AG04449 (cell line): Measurements from ENCODE around the gene STX18.

Source experiments
- CTCF ChIA-PET: fragments of 350-600 bp; formaldehyde crosslinking; extraction: SDS; loops from one replicate; lab custom pipeline; 2021; ENCODE audit warnings: antibody characterized with exemption; lab: Yijun Ruan, JAX
- POLR2A ChIA-PET: fragments of 400-600, 350-600 bp; formaldehyde crosslinking; extraction: SDS; loops from one replicate; lab custom pipeline; 2020; ENCODE audit warnings: antibody characterized with exemption, inconsistent platforms; lab: Yijun Ruan, JAX
- DNase-seq: peaks from one replicate; pipeline ENCODE4 v3.0.0-alpha.2; 2010; ENCODE audit warnings: low read depth, low spot score
- H3K4me3 ChIP-seq: 2 replicates; pipeline ENCODE4 v1.5.1; 2011; ENCODE audit warnings: low read depth, mild to moderate bottlenecking, control low read depth, low read length
- TF ChIP-seq, protein P1 (sequence below): IDR thresholded peaks from one replicate; pipeline ENCODE4 v1.5.1; 2011; ENCODE audit warnings: mild to moderate bottlenecking, moderate library complexity, low read length, control low read depth, inconsistent platforms; ENCODE audit not compliant: insufficient read depth; ENCODE audit errors: missing control alignments

The STX18 gene

DNA sequence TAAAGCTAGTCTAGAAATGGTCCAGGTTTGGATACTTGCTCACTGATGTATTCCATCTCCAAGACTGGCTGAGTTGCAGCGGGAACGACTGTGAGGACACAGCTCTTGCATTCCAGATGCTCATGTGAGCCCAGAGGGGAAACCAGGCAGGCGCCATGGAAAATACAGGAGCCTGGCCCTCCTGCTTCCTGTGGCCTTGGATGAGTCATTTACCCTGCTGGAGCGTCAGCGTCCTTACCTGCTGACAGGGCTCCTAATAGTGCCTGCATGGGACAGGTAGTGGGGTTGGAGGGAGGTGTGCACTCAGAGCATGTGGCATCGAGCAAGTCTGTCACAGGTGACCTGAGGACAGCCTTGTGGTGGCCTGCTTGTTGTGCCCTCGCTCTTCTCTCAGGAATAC lies 85.5 kb downstream of the STX18 start:
- TF ChIP-seq, protein P1, sequence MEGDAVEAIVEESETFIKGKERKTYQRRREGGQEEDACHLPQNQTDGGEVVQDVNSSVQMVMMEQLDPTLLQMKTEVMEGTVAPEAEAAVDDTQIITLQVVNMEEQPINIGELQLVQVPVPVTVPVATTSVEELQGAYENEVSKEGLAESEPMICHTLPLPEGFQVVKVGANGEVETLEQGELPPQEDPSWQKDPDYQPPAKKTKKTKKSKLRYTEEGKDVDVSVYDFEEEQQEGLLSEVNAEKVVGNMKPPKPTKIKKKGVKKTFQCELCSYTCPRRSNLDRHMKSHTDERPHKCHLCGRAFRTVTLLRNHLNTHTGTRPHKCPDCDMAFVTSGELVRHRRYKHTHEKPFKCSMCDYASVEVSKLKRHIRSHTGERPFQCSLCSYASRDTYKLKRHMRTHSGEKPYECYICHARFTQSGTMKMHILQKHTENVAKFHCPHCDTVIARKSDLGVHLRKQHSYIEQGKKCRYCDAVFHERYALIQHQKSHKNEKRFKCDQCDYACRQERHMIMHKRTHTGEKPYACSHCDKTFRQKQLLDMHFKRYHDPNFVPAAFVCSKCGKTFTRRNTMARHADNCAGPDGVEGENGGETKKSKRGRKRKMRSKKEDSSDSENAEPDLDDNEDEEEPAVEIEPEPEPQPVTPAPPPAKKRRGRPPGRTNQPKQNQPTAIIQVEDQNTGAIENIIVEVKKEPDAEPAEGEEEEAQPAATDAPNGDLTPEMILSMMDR: no peak
- ChIA-PET POLR2A (no interaction called here), CTCF (interaction anchor here (1.1 to 1.5 kb wide), 2 partner anchors 26 to 197 kb away, joined by 3 to 5 read pairs; no protein-coding TSS in a partner anchor)
- DNase-seq: no peak
- H3K4me3 ChIP-seq: no peak overlapping the region

DNA sequence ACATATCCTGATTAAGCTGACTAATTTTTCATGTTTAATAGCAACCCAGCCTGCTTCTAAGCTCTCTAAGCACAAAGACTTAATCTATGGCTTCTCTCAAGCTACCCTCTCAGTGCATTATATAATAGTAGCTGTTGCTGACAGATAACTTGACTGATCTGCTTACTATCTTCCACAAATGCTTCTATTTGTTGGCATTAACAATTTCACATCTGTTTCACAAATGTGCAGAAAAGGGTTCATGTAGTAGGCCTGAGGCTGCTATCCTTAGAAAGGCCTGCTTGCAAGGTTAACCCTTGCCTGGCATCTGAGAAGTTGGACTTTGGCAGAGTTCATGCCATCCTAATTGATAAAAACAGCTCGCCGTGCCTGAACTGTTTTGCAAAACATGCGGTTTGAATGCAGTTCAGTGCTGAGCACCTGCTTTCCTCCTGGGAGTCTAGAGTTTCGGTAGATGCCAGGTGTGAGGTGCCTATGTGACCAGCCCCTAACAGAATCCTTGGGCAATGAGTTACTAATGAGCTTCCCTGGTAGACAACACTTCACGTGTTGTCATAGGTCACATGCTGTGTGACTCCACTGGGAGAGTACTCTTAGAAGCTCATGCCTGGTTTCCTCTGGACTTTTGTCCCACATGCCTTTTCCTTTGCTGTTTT lies 86.5 kb downstream of the STX18 start:
- ChIA-PET CTCF (interaction anchor here (1.5 kb wide), 1 partner anchor 25 kb away, joined by 5 read pairs; no protein-coding TSS in a partner anchor), POLR2A (no interaction called here)
- no peak for DNase-seq
- H3K4me3 ChIP-seq: no peak overlapping the region
- TF ChIP-seq, protein P1: no peak

DNA sequence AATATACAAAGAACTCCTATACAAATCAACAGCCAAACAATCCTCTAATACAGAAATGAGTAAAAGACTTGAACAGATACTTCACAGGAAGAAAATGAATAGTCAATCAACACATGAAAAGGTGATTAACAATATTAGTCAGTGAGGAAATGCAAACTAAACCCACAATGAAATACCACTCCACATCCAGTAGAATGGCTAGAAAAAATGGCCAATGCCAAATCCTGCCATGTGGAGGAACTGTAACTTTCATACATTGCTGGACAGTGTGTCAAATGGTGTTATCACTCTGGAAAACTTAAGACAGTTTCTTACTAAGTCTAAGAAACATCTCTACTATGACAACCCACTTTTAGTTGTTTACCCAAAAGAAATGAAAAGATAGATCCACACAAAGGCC lies 95.4 kb downstream of the STX18 start:
- no peak overlapping the region for H3K4me3 ChIP-seq
- TF ChIP-seq, protein P1: no peak
- ChIA-PET CTCF (interaction anchor here (0.9 kb wide), 1 partner anchor 10 kb away, joined by 3 read pairs; no protein-coding TSS in a partner anchor), POLR2A (interaction anchor here (0.6 kb wide), 1 partner anchor 351 kb away, joined by 3 read pairs; no protein-coding TSS in a partner anchor)
- no peak for DNase-seq

DNA sequence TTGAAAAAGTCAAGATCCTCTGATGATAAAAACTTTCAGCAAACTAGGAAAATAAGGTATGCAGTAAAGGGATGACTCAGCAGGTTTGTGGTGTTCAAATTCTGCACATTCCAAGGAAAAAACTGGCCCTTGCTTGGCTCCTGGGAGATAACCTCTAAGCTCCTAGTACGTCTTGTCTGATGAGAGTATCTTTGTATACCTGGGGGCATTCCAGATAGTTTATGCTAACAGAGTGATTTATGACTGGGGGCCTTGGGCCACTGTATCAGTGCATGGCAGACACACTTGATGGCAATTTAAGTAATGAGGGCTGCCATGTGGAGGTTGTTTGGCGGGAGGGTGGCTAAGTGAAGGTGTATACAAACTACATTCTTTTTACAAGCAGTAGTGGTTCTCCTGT lies 98.0 kb downstream of the STX18 start:
- POLR2A ChIA-PET: no interaction called here
- TF ChIP-seq, protein P1: no peak
- no peak overlapping the region for H3K4me3 ChIP-seq
- peak; percentile 19 for DNase-seq
- CTCF ChIA-PET: interaction anchor here (1.1 kb wide), 1 partner anchor 13 kb away, joined by 4 read pairs; no protein-coding TSS in a partner anchor

DNA sequence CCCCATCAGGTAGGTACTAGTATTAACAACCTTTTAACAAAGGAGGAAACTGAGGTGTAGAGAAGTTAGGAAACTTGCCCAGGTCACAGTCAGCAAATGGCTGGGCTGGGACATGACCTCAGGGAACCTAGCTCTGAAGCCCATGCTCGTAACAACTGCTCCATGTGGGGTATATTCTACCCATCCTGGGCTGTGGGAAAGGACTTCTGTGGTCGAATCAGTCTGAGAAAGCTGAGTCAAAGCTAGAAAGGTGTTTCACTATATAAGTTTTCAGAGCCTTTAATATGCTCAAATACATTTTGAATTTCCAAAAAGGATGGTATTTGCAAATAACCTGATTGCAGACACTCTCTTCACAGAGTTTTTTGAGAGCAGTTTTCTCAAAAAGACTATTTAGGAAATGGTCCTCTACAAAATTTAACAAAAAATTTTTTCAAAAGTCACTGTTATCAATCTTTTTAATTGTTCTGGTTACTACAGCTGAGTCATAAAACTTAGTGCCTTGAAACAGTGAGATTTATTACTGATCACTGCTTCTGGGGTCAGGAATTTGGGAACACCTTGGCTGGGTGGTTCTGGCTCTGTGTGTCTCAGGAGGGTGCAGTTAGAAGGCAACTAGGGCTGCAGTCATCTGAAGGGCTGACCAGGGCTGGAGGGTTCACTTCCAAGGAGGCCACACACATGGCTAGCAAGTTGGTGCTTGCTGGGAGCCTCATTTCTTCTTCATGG lies 101.4 kb downstream of the STX18 start:
- DNase-seq: no peak
- CTCF ChIA-PET: interaction anchor here (1.2 to 2.2 kb wide), 3 partner anchors 9 to 180 kb away, joined by 3 to 21 read pairs (median 4); no protein-coding TSS in a partner anchor
- POLR2A ChIA-PET: no interaction called here
- H3K4me3 ChIP-seq: no peak overlapping the region
- TF ChIP-seq, protein P1: no peak

DNA sequence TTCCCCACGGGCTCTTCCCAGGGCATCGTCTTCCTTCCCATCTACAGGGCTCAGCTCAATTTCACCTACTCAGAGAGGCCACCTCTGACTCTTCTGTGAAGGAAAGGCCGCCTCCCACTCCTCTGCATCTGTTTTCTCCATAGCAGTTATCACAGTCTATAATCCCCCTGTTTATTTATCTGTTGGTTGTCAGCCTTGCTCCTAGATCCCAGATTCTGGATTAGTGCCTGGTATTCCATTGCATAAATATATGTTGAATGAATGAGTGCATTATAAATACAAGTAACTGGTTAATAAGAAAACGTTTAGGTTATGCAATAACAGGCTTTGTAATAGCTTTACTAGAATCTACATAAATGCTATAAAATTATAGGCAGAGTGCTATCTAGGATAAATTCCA lies 102.1 kb downstream of the STX18 start:
- POLR2A ChIA-PET: no interaction called here
- no peak overlapping the region for H3K4me3 ChIP-seq
- DNase-seq: no peak
- TF ChIP-seq, protein P1: no peak
- CTCF ChIA-PET: interaction anchor here (1.2 to 2.2 kb wide), 3 partner anchors 9 to 180 kb away, joined by 3 to 21 read pairs (median 4); no protein-coding TSS in a partner anchor
